Daoy (cell line): Measurements from ENCODE around the gene FGF14. TPM values are rescaled to one million over a fixed set of nuclear protein-coding genes. Genes with fewer than 3 reads are reported as not detected.
"Not testable (repeated sequence)": the region's sequence is repeated elsewhere in the genome, so short reads cannot be mapped to it uniquely, and the experiment has no call there.

Experiments
- DNase-seq: peaks from one replicate; pipeline ENCODE4 v3.0.0-alpha.2; 2015; ENCODE audit warnings: low read depth
- total RNA-seq: library from RNA; depleted of rRNA; stranded (reverse); fragments of >200 nt; shearing (Covaris generic); gene quantifications from 2 replicates; pipeline ENCODE4 v1.2.3, GENCODE V29; 2014

The FGF14 gene
- total RNA-seq, 1 experiment from 2014 or later = 0.06 TPM

GRCh38 chr13:102041544-102041943 is 360.3 kb downstream of the FGF14 start:
- no peak for DNase-seq

GRCh38 chr13:102040812-102041211 is 361.0 kb downstream of the FGF14 start:
- DNase-seq = no peak

- DNase-seq = no peak
Observed at GRCh38 chr13:102039264-102039663, 362.6 kb downstream of the FGF14 start.

GRCh38 chr13:102038787-102039186 is 363.1 kb downstream of the FGF14 start:
- no peak for DNase-seq

GRCh38 chr13:102035969-102036368 is 365.9 kb downstream of the FGF14 start:
- no peak for DNase-seq

- no peak for DNase-seq
Observed at GRCh38 chr13:102033857-102034331, 368.0 kb downstream of the FGF14 start.

- DNase-seq = no peak
Observed at GRCh38 chr13:102033386-102033785, 368.5 kb downstream of the FGF14 start.

- no peak for DNase-seq
Observed at GRCh38 chr13:102028868-102029267, 373.0 kb downstream of the FGF14 start.

GRCh38 chr13:102028206-102028605 is 373.6 kb downstream of the FGF14 start:
- no peak for DNase-seq

GRCh38 chr13:102021777-102022176 is 380.1 kb downstream of the FGF14 start:
- peak; percentile 2 for DNase-seq

GRCh38 chr13:102020611-102021216 is 381.1 kb downstream of the FGF14 start:
- DNase-seq = peak; percentile 73

GRCh38 chr13:102018716-102019115 is 383.1 kb downstream of the FGF14 start:
- no peak for DNase-seq

- no peak for DNase-seq
Observed at GRCh38 chr13:102017248-102017647, 384.6 kb downstream of the FGF14 start.

- no peak for DNase-seq
Observed at GRCh38 chr13:102012299-102013293, 389.3 kb downstream of the FGF14 start.

GRCh38 chr13:102011455-102011854 is 390.4 kb downstream of the FGF14 start:
- not testable (repeated sequence) for DNase-seq

- DNase-seq = peak; percentile 13
Observed at GRCh38 chr13:102003848-102004570, 397.8 kb downstream of the FGF14 start.

- DNase-seq = no peak
Observed at GRCh38 chr13:102002287-102002686, 399.6 kb downstream of the FGF14 start.

GRCh38 chr13:102000764-102001163 is 401.1 kb downstream of the FGF14 start:
- DNase-seq = no peak

GRCh38 chr13:101998129-101998528 is 403.7 kb downstream of the FGF14 start:
- DNase-seq = no peak

- no peak for DNase-seq
Observed at GRCh38 chr13:101996954-101997353, 404.9 kb downstream of the FGF14 start.

GRCh38 chr13:101989798-101990350 is 412.0 kb downstream of the FGF14 start:
- DNase-seq = no peak

- no peak for DNase-seq
Observed at GRCh38 chr13:101988140-101988539, 413.7 kb downstream of the FGF14 start.
